ENCODE data around the gene CYP3A5. TPM values are rescaled to one million over a fixed set of nuclear protein-coding genes. Genes with fewer than 3 reads are reported as not detected.

CYP3A5 gene
- total RNA-seq, 1 experiment from 2014 or later, result 9.1 TPM

DNA sequence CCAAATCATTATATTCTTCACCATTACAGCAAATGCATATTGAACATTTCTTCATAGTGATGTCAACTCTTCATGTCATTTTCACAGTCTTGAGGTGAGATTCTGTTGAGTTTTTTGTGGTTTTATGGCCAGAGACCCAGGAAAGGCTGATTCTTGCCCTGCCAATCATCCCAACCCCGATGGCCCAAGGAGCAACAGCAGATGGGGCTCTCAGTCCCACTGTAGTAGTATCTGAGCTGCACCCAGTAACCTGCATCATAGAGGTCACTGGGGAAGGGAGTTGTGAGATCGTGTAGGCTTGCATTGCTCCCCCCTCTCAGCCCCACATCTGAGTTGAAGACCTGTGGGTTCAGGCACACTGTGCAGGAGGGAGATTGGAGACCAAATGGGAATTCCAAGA is 36.3 kb downstream of the CYP3A5 start:
- BruUV-seq (replicated peaks), result no TSS peak
- Histone ChIP-seq H3K4me3 (ENCODE audit: low read depth, low read length, poor library complexity, severe bottlenecking) (no peak overlapping the region), H3K27ac (ENCODE audit: low read depth, low read length, poor library complexity, severe bottlenecking) (no peak overlapping the region), H3K4me1 (ENCODE audit: insufficient read depth, low read length, poor library complexity, severe bottlenecking) (no peaks in the 10 kb centered on the region), H3K9me3 (ENCODE audit: low read depth, low read length, poor library complexity, severe bottlenecking) (no peaks in the 10 kb centered on the region), H3K27me3 (replicated peaks; ENCODE audit: insufficient read depth, low read depth, low read length, poor library complexity) (no peaks in the 10 kb centered on the region), H3K36me3 (ENCODE audit: insufficient read depth, low read length, poor library complexity, severe bottlenecking) (no peaks in the 10 kb centered on the region)
- no peak for DNase-seq (ENCODE audit: low spot score)
- POLR2A ChIA-PET (ENCODE audit: low non-redundant PET), result no interaction called here
- CTCF ChIA-PET, result interaction anchor here (0.7 kb wide), 1 partner anchor 120 kb away, joined by 3 read pairs; no protein-coding TSS in a partner anchor
- TF ChIP-seq EZH2 (IDR thresholded peaks at IDR 0.05; ENCODE audit: borderline replicate concordance, low read depth, low read length, poor library complexity, severe bottlenecking), result no peak
- TF ChIP-seq, protein P1, sequence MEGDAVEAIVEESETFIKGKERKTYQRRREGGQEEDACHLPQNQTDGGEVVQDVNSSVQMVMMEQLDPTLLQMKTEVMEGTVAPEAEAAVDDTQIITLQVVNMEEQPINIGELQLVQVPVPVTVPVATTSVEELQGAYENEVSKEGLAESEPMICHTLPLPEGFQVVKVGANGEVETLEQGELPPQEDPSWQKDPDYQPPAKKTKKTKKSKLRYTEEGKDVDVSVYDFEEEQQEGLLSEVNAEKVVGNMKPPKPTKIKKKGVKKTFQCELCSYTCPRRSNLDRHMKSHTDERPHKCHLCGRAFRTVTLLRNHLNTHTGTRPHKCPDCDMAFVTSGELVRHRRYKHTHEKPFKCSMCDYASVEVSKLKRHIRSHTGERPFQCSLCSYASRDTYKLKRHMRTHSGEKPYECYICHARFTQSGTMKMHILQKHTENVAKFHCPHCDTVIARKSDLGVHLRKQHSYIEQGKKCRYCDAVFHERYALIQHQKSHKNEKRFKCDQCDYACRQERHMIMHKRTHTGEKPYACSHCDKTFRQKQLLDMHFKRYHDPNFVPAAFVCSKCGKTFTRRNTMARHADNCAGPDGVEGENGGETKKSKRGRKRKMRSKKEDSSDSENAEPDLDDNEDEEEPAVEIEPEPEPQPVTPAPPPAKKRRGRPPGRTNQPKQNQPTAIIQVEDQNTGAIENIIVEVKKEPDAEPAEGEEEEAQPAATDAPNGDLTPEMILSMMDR (conservative IDR thresholded peaks at IDR 0.05; ENCODE audit: low read depth, low read length), result no peak
- intact Hi-C loops (cut with micrococcal nuclease; ENCODE audit: unreplicated experiment), result no loop called here

DNA sequence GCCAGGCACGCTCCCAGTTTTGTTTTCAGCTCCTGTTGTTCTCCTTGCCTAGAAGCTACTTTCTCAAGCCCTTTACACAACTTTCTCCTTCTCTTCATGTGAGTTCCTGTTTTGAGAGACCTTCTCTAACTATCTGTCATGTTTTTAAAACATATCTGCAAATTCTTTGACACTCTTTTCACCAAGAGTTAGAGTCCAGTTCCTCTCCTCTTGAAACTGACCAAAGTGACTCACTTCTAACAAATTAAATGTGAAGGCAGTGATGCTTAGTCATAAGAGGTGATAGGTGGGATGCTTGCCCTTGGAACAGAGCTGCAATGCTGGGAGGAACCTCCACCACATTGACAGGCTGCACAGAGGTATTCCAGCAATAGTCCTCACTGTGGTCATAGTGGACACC is 37.8 kb downstream of the CYP3A5 start:
- Histone ChIP-seq H3K36me3 (ENCODE audit: insufficient read depth, low read length, poor library complexity, severe bottlenecking) (no peaks in the 10 kb centered on the region), H3K27me3 (replicated peaks; ENCODE audit: insufficient read depth, low read depth, low read length, poor library complexity) (no peaks in the 10 kb centered on the region), H3K4me3 (ENCODE audit: low read depth, low read length, poor library complexity, severe bottlenecking) (no peak overlapping the region), H3K27ac (ENCODE audit: low read depth, low read length, poor library complexity, severe bottlenecking) (no peak overlapping the region), H3K4me1 (ENCODE audit: insufficient read depth, low read length, poor library complexity, severe bottlenecking) (no peaks in the 10 kb centered on the region), H3K9me3 (ENCODE audit: low read depth, low read length, poor library complexity, severe bottlenecking) (no peaks in the 10 kb centered on the region)
- TF ChIP-seq, protein P1 (conservative IDR thresholded peaks at IDR 0.05; ENCODE audit: low read depth, low read length), result no peak
- no peak for TF ChIP-seq EZH2 (IDR thresholded peaks at IDR 0.05; ENCODE audit: borderline replicate concordance, low read depth, low read length, poor library complexity, severe bottlenecking)
- ChIA-PET CTCF (no interaction called here), POLR2A (ENCODE audit: low non-redundant PET) (no interaction called here)
- no peak for DNase-seq (ENCODE audit: low spot score)
- no TSS peak for BruUV-seq (replicated peaks)
- intact Hi-C loops (cut with micrococcal nuclease; ENCODE audit: unreplicated experiment), result no loop called here

DNA sequence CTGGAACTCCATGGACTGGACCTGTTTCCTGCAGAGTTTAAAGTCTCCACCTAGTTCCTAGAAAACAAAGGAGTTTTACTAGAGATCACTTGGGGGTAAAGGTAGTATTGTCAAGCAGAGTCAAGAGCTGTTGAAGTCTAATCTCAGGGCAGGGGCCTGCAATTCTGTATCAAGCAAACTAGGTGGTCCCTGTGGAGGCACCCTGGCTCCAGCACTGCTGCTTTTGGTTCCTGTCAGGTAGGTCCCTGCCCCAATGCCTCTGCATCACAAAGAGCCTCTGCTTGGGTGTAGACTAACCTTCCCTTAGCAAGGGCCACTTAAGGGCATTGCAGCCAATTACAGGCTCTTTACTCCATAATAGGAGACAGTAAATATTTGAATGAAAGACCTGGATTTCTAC is 40.5 kb downstream of the CYP3A5 start:
- BruUV-seq (replicated peaks), result no TSS peak
- Histone ChIP-seq H3K27ac (ENCODE audit: low read depth, low read length, poor library complexity, severe bottlenecking) (no peak overlapping the region), H3K27me3 (replicated peaks; ENCODE audit: insufficient read depth, low read depth, low read length, poor library complexity) (no peaks in the 10 kb centered on the region), H3K4me3 (ENCODE audit: low read depth, low read length, poor library complexity, severe bottlenecking) (no peak overlapping the region), H3K9me3 (ENCODE audit: low read depth, low read length, poor library complexity, severe bottlenecking) (no peaks in the 10 kb centered on the region), H3K36me3 (ENCODE audit: insufficient read depth, low read length, poor library complexity, severe bottlenecking) (no peaks in the 10 kb centered on the region), H3K4me1 (ENCODE audit: insufficient read depth, low read length, poor library complexity, severe bottlenecking) (no peaks in the 10 kb centered on the region)
- TF ChIP-seq, protein P1 (conservative IDR thresholded peaks at IDR 0.05; ENCODE audit: low read depth, low read length), result no peak
- TF ChIP-seq EZH2 (IDR thresholded peaks at IDR 0.05; ENCODE audit: borderline replicate concordance, low read depth, low read length, poor library complexity, severe bottlenecking), result no peak
- intact Hi-C loops (cut with micrococcal nuclease; ENCODE audit: unreplicated experiment), result no loop called here
- CTCF ChIA-PET, result no interaction called here
- no peak for DNase-seq (ENCODE audit: low spot score)
- POLR2A ChIA-PET (ENCODE audit: low non-redundant PET), result no interaction called here
